Naive thymus-derived CD4-positive, alpha-beta T cell (primary cell): ENCODE results near the gene MAPK8IP2. TPM values are rescaled to one million over a fixed set of nuclear protein-coding genes. Genes with fewer than 3 reads are reported as not detected.

Experiments
- ATAC-seq: fragments of 150-1000 bp; cut with Tn5 transposase; 2 replicates; pipeline ENCODE4 v1.10.0; 2021; ENCODE audit warnings: mild to moderate bottlenecking, moderate library complexity
- CTCF ChIA-PET: fragments of 350-600 bp; sonication (Branson Sonifier 250); formaldehyde crosslinking; loops from one replicate; lab custom pipeline; 2021; ENCODE audit warnings: antibody characterized with exemption; lab: Charles Lee
- POLR2A ChIA-PET: fragments of 350-600 bp; sonication (Branson Sonifier 250); formaldehyde crosslinking; loops from one replicate; lab custom pipeline; 2021; ENCODE audit warnings: antibody characterized with exemption, inconsistent platforms; lab: Charles Lee
- DNase-seq, 9 donors: peaks; one replicate each; pipeline versions ENCODE4 v3.0.0 to v3.0.0-alpha.2; 2020 to 2022; ENCODE audit warnings: mixed read lengths in 1 of 9
- H3K27ac ChIP-seq: one replicate; pipeline ENCODE4 v1.7.0; 2013; ENCODE audit warnings: mild to moderate bottlenecking, low read depth, low read length, moderate library complexity
- H3K27me3 ChIP-seq, 2 donors: one replicate each; pipeline ENCODE4 v1.7.0; 2013; ENCODE audit warnings: low read length in 2 of 2, mild to moderate bottlenecking in 2 of 2, moderate library complexity in 2 of 2; ENCODE audit not compliant: control insufficient read depth in 2 of 2, insufficient read depth in 2 of 2
- H3K36me3 ChIP-seq, 3 experiments: 1 replicate in 2 of 3; 2 replicates in 1 of 3; pipeline ENCODE4 v1.7.0; 2013; ENCODE audit warnings: low read length in 3 of 3, mild to moderate bottlenecking in 3 of 3, moderate library complexity in 1 of 3; ENCODE audit not compliant: insufficient read depth in 3 of 3, control insufficient read depth in 2 of 3
- H3K4me1 ChIP-seq, 2 donors: one replicate each; pipeline ENCODE4 v1.7.0; 2013; ENCODE audit warnings: low read length in 2 of 2, mild to moderate bottlenecking in 2 of 2, moderate library complexity in 1 of 2; ENCODE audit not compliant: control insufficient read depth in 2 of 2, insufficient read depth in 2 of 2
- H3K4me3 ChIP-seq: 2 replicates; pipeline ENCODE4 v1.7.0; 2013; ENCODE audit warnings: mild to moderate bottlenecking, low read length
- H3K9me3 ChIP-seq, 3 experiments: 1 replicate in 2 of 3; 2 replicates in 1 of 3; pipeline ENCODE4 v1.7.0; 2013; ENCODE audit warnings: low read length in 3 of 3; ENCODE audit not compliant: control insufficient read depth in 2 of 3
- H3K27ac Mint-ChIP-seq, 9 donors: one replicate each; pipeline ENCODE4 v1.8.0; 2020 to 2022; ENCODE audit warnings: mixed read lengths in 9 of 9, mild to moderate bottlenecking in 8 of 9, moderate library complexity in 5 of 9, inconsistent platforms in 2 of 9
- H3K27me3 Mint-ChIP-seq, 5 donors: one replicate each; pipeline ENCODE4 v1.8.0; 2021 to 2022; ENCODE audit warnings: mixed read lengths in 5 of 5, mild to moderate bottlenecking in 1 of 5
- H3K36me3 Mint-ChIP-seq, 5 donors: one replicate each; pipeline ENCODE4 v1.8.0; 2020 to 2022; ENCODE audit warnings: mixed read lengths in 5 of 5, mild to moderate bottlenecking in 3 of 5, inconsistent platforms in 1 of 5
- H3K4me1 Mint-ChIP-seq, 7 donors: one replicate each; pipeline ENCODE4 v1.8.0; 2020 to 2022; ENCODE audit warnings: mixed read lengths in 7 of 7, mild to moderate bottlenecking in 3 of 7, inconsistent platforms in 1 of 7
- H3K4me3 Mint-ChIP-seq, 10 donors: one replicate each; pipeline ENCODE4 v1.8.0; 2020 to 2022; ENCODE audit warnings: mild to moderate bottlenecking in 10 of 10, mixed read lengths in 10 of 10, moderate library complexity in 6 of 10, inconsistent platforms in 2 of 10
- H3K9me3 Mint-ChIP-seq, 11 donors: one replicate each; pipeline ENCODE4 v1.8.0; 2020 to 2022; ENCODE audit warnings: mixed read lengths in 11 of 11, mild to moderate bottlenecking in 4 of 11, inconsistent platforms in 1 of 11, moderate library complexity in 1 of 11
- intact Hi-C, 2 donors: fragments of 100-400 bp; cut with micrococcal nuclease; formaldehyde crosslinking; loops; one replicate each; pipeline ENCODE4 v1.15.1; 2023
- polyA plus RNA-seq, 2 donors: library from polyadenylated mRNA; unstranded; fragments of 300-500 nt; fragmentation: Illumina TruSeq; gene quantifications; one replicate each; pipeline ENCODE4 v1.2.3, GENCODE V29; 2021
- total RNA-seq, 6 experiments: library from RNA in 5 of 6; stranded (reverse) in 5 of 6; gene quantifications; 1 replicate in 5 of 6; 2 replicates in 1 of 6; pipeline ENCODE4 v1.2.3 and lab custom pipeline; 2021 to 2026

MAPK8IP2 gene
- total and polyA plus RNA-seq, 7 experiments from 2014 or later = 0.24 to 0.64 (median 0.38) TPM; not detected in 2

- Histone ChIP-seq H3K4me1 (no peaks in the 10 kb centered on the region), H3K9me3 (no peaks in the 10 kb centered on the region), H3K36me3 (no peaks in the 10 kb centered on the region), H3K27ac (no peak overlapping the region), H3K27me3 (no peaks in the 10 kb centered on the region), H3K4me3 (no peak overlapping the region)
- Mint-ChIP-seq H3K4me1 (peaks cover 0 to 10% (median 3%) of the 10 kb centered on the region in 7 donors), H3K27me3 (peaks cover 16 to 46% (median 27%) of the 10 kb centered on the region in 5 donors), H3K4me3 (no peak overlapping the region), H3K36me3 (no peaks in the 10 kb centered on the region), H3K27ac (no peak overlapping the region), H3K9me3 (peaks cover 0 to 1% (median 0%) of the 10 kb centered on the region in 11 donors)
- CTCF ChIA-PET = no interaction called here
- ATAC-seq = no peak
- intact Hi-C loops = no loop called here
- POLR2A ChIA-PET = no interaction called here
- no peak for DNase-seq
Measured at GRCh38 chr22:50609599-50609998, 9.0 kb downstream of the MAPK8IP2 start.

DNA sequence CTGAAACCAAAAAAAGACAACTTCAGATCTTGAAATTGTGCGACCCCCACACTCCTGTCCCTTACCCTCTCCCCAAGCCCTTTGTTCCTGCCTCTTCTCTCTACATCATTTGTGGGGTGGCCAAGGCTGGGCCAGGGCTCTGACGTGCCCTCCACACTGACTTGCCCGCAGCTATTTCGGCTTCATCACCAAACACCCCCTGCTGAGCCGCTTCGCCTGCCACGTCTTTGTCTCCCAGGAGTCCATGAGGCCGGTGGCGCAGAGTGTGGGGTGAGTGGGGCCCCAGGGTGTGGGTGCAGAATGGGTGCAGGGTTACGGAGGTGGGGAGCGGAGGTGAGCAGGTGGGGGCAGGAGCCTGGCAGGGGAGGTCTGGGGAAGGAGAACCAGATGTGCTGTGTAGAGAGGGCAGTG, 9.5 kb downstream of the MAPK8IP2 start:
- Mint-ChIP-seq H3K4me3 (no peak overlapping the region), H3K9me3 (peaks cover 0 to 1% (median 0%) of the 10 kb centered on the region in 11 donors), H3K4me1 (peaks cover 0 to 10% (median 3%) of the 10 kb centered on the region in 7 donors), H3K36me3 (no peaks in the 10 kb centered on the region), H3K27ac (no peak overlapping the region), H3K27me3 (peaks cover 16 to 45% (median 27%) of the 10 kb centered on the region in 5 donors)
- H3K9me3 ChIP-seq = no peaks in the 10 kb centered on the region
- no peak for DNase-seq
- H3K4me3 ChIP-seq = no peak overlapping the region
- ChIA-PET POLR2A (no interaction called here), CTCF (interaction anchor here (0.6 kb wide), 1 partner anchor 11 kb away, joined by 3 read pairs; no protein-coding TSS in a partner anchor)
- no peak overlapping the region for H3K27ac ChIP-seq
- ATAC-seq = no peak
- no peaks in the 10 kb centered on the region for H3K4me1 ChIP-seq
- intact Hi-C loops = no loop called here
- no peaks in the 10 kb centered on the region for H3K27me3 ChIP-seq
- H3K36me3 ChIP-seq = no peaks in the 10 kb centered on the region

- Mint-ChIP-seq H3K27ac (no peak overlapping the region), H3K4me1 (peaks cover 0 to 10% (median 3%) of the 10 kb centered on the region in 7 donors), H3K4me3 (no peak overlapping the region), H3K9me3 (peaks cover 0 to 1% (median 0%) of the 10 kb centered on the region in 11 donors), H3K36me3 (no peaks in the 10 kb centered on the region), H3K27me3 (peaks cover 16 to 43% (median 23%) of the 10 kb centered on the region in 5 donors)
- Histone ChIP-seq H3K4me3 (no peak overlapping the region), H3K27me3 (no peaks in the 10 kb centered on the region), H3K4me1 (no peaks in the 10 kb centered on the region), H3K36me3 (no peaks in the 10 kb centered on the region), H3K9me3 (no peaks in the 10 kb centered on the region), H3K27ac (no peak overlapping the region)
- POLR2A ChIA-PET = no interaction called here
- CTCF ChIA-PET = interaction anchor here (0.6 kb wide), 1 partner anchor 10 kb away, joined by 3 read pairs; no protein-coding TSS in a partner anchor
- DNase-seq = no peak
- intact Hi-C loops = no loop called here
- ATAC-seq = no peak
Measured at GRCh38 chr22:50610581-50610980, 10.0 kb downstream of the MAPK8IP2 start.

DNA sequence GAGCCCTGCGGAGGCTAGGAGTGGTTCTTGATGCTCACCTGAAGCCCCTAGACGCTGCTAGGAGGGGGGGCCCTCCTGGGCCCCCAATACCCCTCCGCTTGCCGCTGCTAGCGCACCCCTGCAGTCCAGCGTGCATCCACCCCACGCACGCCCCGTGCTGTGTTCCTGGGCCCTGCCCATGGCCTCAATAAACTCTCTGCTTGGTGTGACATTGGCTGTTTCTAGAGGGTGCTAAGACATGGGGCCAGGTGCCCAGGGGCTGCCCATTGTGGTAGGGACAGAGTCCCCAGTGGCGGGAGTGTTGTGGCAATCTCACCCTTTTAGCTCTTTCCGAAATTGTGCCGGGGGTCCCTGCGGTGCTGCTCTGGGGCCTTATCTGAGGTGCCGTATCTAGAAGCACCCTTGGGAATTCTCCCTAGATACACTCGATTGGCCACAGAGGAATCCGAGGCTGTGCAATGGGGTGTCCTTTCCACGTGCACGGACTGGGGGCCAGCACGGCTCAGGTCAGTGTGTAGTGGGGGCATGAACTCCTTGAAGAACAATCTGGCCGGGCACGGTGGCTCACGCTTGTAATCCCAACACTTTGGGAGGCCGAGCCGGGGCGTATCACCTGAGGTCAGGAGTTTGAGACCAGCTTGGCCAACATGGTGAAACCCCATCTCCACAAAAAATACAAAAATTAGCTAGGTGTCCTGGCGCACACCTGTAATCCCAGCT, 10.9 kb downstream of the MAPK8IP2 start:
- H3K4me1 Mint-ChIP-seq = peaks cover 0 to 10% (median 3%) of the 10 kb centered on the region in 7 donors
- intact Hi-C loops = loop anchor here in 1 of 2 donors (1.0 kb wide), 1 partner anchor 17 kb away; the partner anchor contains the start of gene ARSA
- ATAC-seq (no peak), DNase-seq (no peak)
- peaks cover 11 to 40% (median 16%) of the 10 kb centered on the region in 5 donors for H3K27me3 Mint-ChIP-seq
- Histone ChIP-seq H3K36me3 (no peaks in the 10 kb centered on the region), H3K4me1 (no peaks in the 10 kb centered on the region), H3K27me3 (no peaks in the 10 kb centered on the region), H3K27ac (no peak overlapping the region), H3K9me3 (no peaks in the 10 kb centered on the region), H3K4me3 (no peak overlapping the region)
- ChIA-PET POLR2A (interaction anchor here (1.2 to 2.2 kb wide), 2 partner anchors 86 to 104 kb away, joined by 4 to 5 read pairs; partner anchors contain the start of genes LMF2 and SCO2), CTCF (no interaction called here)
- H3K4me3 Mint-ChIP-seq = no peak overlapping the region
- no peak overlapping the region for H3K27ac Mint-ChIP-seq
- H3K36me3 Mint-ChIP-seq = no peaks in the 10 kb centered on the region
- H3K9me3 Mint-ChIP-seq = peaks cover 0 to 1% (median 0%) of the 10 kb centered on the region in 11 donors

- Mint-ChIP-seq H3K36me3 (no peaks in the 10 kb centered on the region), H3K27ac (peak overlapping the region in 1 of 9 donors; percentile 24), H3K4me3 (no peak overlapping the region), H3K27me3 (peaks cover 8 to 37% (median 15%) of the 10 kb centered on the region in 5 donors), H3K4me1 (peaks cover 0 to 10% (median 3%) of the 10 kb centered on the region in 7 donors), H3K9me3 (peaks cover 0 to 1% (median 0%) of the 10 kb centered on the region in 11 donors)
- Histone ChIP-seq H3K4me1 (no peaks in the 10 kb centered on the region), H3K27ac (no peak overlapping the region), H3K27me3 (no peaks in the 10 kb centered on the region), H3K36me3 (no peaks in the 10 kb centered on the region), H3K4me3 (no peak overlapping the region), H3K9me3 (no peaks in the 10 kb centered on the region)
- DNase-seq (no peak), ATAC-seq (no peak)
- ChIA-PET POLR2A (interaction anchor here (1.2 to 2.2 kb wide), 2 partner anchors 86 to 105 kb away, joined by 4 to 5 read pairs; partner anchors contain the start of genes LMF2 and SCO2), CTCF (interaction anchor here (0.6 kb wide), 1 partner anchor 62 kb away, joined by 3 read pairs; no protein-coding TSS in a partner anchor)
- intact Hi-C loops = loop anchor here in 1 of 2 donors (1.0 kb wide), 1 partner anchor 16 kb away; the partner anchor contains the start of gene ARSA
Measured at GRCh38 chr22:50612168-50612527, 11.6 kb downstream of the MAPK8IP2 start.

DNA sequence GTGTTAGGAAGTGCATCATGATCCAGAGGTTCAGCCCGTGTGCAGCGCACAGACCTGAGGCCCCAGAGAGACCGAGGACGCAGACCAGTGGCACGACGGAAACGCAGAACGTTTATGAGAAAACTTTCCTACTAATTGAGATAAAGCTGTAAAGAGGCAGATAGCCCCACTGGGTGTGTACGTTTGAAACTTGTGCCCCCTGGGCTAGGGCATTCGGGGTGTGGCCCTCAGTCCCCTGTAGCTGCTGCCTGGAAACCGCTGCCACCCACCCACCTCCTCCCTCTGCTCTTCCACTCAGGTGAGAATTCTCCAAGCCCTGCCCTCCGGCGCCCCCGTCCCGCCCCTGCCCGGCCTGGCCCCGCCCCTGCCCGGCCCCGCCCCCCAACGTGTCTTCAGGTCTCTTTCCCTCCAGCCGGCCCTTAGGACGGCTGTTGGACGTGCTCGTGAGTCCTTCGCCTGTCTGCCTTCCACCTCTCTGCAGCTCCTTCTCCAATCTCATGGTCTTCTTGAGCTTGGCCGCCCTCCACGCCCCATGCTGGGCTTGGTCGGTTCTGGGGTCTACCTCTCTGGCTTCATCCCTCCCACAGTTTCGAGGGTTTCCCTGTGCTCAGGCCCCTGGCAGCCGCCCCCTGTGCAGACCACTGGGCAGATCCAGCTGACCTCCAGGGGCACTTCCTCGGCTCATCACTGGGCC, 12.1 kb downstream of the MAPK8IP2 start:
- H3K27ac ChIP-seq = no peak overlapping the region
- H3K4me1 Mint-ChIP-seq = peaks cover 0 to 10% (median 3%) of the 10 kb centered on the region in 7 donors
- H3K4me3 ChIP-seq = no peak overlapping the region
- H3K27me3 Mint-ChIP-seq = peaks cover 3 to 32% (median 10%) of the 10 kb centered on the region in 5 donors
- intact Hi-C loops = loop anchor here in 1 of 2 donors (1.0 kb wide), 1 partner anchor 16 kb away; the partner anchor contains the start of gene ARSA
- peak; percentile 60 for ATAC-seq
- no peak overlapping the region for H3K4me3 Mint-ChIP-seq
- DNase-seq = no peak
- POLR2A ChIA-PET = interaction anchor here (1.2 to 2.2 kb wide), 2 partner anchors 87 to 105 kb away, joined by 4 to 5 read pairs; partner anchors contain the start of genes LMF2 and SCO2
- peaks cover 0 to 1% (median 0%) of the 10 kb centered on the region in 11 donors for H3K9me3 Mint-ChIP-seq
- H3K36me3 ChIP-seq = no peaks in the 10 kb centered on the region
- no peaks in the 10 kb centered on the region for H3K27me3 ChIP-seq
- no peaks in the 10 kb centered on the region for H3K36me3 Mint-ChIP-seq
- H3K9me3 ChIP-seq = no peaks in the 10 kb centered on the region
- H3K27ac Mint-ChIP-seq = peak overlapping the region in 1 of 9 donors; percentile 24
- H3K4me1 ChIP-seq = no peaks in the 10 kb centered on the region
- CTCF ChIA-PET = interaction anchor here (0.6 to 1.1 kb wide), 2 partner anchors 63 to 87 kb away, joined by 3 read pairs; partner anchors contain the start of gene SCO2
